HL-60/S4 treated with retinoic acid at 250 ng/mL for 4 days and 3 days (cell line): Measurements from ENCODE around the gene P2RX5.

Source experiments
- in situ Hi-C: fragments of 300-500 bp; cut with MboI; formaldehyde crosslinking; loops from 2 replicates; pipeline ENCODE4 v1.7.0; 2022; ENCODE audit warnings: low sequenced_read_pairs

P2RX5 gene

GRCh38 chr17:3627769-3628167, 68.2 kb downstream of the P2RX5 start:
- in situ Hi-C loops, result loop anchor here (25.0 kb wide), 1 partner anchor 590 kb away; no protein-coding TSS in a partner anchor

GRCh38 chr17:3626831-3627768, 68.9 kb downstream of the P2RX5 start:
- in situ Hi-C loops, result loop anchor here (25.0 kb wide), 1 partner anchor 590 kb away; no protein-coding TSS in a partner anchor
